ENCODE data around the gene PKN1. TPM values are rescaled to one million over a fixed set of nuclear protein-coding genes. Genes with fewer than 3 reads are reported as not detected.
"Not testable (repeated sequence)": the region's sequence is repeated elsewhere in the genome, so short reads cannot be mapped to it uniquely, and the experiment has no call there.

Gene PKN1
- polyA plus RNA-seq, 1 donor = 82.1 TPM

DNA sequence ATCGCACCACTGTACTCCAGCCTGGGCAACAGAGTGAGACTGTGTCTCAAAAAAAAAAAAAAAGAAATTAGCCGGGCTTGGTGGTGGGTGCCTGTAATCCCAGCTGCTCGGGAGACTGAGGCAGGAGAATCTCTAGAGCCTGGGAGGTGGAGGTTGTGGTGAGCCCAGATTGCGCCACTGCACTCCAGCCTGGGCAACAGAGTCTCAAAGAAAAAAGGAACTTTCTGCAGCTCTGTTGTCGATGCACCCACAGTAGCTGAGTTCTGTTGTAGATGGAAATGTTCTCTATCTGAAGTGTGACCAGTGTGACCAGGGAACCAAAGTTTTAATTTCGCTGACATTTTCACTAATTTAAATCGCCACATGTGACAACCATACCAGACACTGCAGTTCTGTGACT, 29.3 kb downstream of the PKN1 start:
- not testable (repeated sequence) for DNase-seq

DNA sequence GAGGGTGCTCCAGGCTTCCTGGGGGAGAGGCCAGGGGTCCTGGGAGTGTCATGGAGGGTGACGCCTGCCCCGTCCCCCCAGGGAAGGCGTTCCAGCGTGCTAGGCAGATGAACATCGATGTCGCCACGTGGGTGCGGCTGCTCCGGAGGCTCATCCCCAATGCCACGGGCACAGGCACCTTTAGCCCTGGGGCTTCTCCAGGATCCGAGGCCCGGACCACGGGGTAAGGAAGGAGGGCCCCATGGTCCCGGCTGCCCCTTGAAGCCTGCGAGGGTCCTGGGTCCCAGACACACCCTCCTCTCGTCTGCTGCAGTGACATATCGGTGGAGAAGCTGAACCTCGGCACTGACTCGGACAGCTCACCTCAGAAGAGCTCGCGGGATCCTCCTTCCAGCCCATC, 30.6 kb downstream of the PKN1 start:
- DNase-seq = no peak

DNA sequence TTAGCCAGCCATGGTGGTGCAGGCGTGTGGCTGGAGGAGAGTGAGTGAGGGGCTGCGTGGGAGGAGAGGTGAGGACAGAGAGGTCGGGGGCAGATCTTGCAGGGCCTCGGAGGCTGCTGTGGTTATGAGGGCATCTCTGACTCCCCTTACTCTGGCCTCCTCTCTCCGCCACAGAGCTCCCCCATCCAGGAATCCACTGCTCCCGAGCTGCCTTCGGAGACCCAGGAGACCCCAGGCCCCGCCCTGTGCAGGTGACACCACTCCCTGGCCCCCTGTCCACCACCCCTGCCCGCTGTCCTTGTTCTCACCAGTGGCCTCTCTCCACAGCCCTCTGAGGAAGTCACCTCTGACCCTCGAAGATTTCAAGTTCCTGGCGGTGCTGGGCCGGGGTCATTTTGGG, 34.3 kb downstream of the PKN1 start:
- DNase-seq = no peak

DNA sequence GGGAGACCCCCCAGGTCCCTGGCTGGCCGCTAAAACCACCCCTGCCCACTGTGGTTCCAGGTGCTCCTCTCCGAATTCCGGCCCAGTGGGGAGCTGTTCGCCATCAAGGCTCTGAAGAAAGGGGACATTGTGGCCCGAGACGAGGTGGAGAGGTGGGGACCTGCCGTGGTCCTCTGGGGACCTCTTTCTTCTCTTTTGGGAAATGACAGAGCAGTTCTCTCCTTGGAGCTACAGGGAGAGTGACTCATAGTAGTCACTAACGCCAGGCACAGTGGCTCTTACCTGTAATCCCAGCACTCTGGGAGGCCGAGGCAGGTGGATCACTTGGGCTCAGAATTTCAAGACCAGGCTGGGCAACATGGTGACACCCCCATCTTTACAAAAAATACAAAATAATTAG, 34.7 kb downstream of the PKN1 start:
- DNase-seq = no peak

DNA sequence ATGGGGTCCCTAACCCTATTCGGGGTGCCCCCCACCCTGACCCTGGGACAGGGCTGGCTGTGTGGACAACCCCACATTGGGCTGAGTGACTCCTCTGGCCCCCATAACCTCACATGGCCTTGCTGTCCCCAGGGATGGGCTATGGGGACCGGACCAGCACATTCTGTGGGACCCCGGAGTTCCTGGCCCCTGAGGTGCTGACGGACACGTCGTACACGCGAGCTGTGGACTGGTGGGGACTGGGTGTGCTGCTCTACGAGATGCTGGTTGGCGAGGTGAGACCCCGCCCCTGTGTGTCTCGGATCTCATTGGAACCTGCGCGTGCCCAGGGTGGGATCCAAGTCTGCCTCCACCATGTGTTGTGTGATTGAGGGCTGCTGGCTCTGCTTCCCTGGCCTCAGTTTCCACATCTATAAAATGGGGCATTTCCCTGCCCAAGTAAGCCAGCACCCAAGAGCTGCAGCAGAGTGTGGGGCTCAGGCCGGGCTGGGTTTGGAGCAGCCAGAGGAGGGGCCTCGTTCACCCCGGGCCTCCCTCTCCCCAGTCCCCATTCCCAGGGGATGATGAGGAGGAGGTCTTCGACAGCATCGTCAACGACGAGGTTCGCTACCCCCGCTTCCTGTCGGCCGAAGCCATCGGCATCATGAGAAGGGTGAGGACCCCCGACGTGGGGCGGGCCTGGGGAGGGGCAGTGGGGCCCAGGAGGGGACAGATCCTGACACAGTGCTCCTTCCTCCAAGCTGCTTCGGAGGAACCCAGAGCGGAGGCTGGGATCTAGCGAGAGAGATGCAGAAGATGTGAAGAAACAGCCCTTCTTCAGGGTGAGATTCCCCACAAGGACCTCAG, 37.1 kb downstream of the PKN1 start:
- DNase-seq = no peak

DNA sequence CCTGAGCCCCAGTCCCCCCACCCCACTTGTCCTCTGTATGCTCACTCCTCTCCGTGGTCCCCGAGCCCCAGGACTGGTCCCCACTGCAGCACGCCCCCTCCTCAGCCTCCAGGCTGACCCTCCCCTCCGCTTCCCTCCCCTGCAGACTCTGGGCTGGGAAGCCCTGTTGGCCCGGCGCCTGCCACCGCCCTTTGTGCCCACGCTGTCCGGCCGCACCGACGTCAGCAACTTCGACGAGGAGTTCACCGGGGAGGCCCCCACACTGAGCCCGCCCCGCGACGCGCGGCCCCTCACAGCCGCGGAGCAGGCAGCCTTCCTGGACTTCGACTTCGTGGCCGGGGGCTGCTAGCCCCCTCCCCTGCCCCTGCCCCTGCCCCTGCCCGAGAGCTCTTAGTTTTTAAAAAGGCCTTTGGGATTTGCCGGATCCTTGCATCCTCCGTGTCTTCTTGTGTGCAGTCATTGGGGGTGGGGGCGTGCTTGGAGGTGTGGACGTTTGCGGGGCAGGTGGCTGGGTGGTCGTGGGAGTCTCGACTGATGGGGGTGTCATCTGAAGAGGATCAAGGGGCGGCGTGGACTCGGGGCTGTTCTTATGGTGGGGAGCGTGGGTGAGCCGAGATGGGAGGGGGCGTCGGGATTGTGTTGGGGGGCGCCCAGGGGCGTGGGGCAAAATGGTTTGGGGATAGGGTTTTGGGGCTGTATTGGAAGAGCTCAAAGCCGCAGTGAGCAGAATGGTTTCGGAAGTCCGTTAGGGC, 38.5 kb downstream of the PKN1 start:
- no peak for DNase-seq

DNA sequence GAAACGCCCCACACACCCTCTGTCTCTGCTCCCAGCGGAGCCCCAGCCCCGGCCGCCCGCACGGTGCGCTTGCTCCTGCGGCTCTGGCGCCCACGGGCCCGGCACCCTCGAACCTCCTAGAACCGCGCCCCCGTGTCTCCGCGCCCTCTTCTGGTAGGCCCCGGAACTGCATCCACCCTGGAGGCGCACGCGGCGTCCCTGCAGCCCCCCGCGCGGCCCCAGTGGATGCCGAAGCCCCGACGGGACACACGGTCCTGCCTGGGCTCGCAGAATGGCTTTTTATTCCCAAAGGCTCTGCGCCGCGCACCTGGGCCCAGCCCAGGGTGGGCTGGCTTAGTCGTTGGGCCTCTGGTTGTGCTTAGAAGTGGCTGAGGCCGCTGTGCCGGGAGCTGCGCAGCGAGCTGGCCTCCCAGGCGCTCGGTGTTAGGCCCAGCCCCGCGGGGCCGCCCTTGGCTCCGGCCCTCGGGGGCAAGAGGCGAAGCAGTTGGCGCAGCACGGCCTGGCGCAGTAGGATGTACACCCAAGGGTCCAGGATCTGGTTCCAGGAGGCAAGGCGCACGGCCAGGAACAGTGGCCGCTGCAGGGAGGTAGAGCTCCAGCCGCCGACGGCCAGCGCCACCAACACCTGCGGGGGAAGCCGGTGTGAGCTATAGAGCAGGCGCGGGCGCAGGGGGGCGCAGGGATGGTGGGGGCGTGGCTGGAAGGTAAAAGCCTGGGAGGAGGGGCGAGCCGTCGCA, 39.3 kb downstream of the PKN1 start:
- DNase-seq = peak; percentile 59

DNA sequence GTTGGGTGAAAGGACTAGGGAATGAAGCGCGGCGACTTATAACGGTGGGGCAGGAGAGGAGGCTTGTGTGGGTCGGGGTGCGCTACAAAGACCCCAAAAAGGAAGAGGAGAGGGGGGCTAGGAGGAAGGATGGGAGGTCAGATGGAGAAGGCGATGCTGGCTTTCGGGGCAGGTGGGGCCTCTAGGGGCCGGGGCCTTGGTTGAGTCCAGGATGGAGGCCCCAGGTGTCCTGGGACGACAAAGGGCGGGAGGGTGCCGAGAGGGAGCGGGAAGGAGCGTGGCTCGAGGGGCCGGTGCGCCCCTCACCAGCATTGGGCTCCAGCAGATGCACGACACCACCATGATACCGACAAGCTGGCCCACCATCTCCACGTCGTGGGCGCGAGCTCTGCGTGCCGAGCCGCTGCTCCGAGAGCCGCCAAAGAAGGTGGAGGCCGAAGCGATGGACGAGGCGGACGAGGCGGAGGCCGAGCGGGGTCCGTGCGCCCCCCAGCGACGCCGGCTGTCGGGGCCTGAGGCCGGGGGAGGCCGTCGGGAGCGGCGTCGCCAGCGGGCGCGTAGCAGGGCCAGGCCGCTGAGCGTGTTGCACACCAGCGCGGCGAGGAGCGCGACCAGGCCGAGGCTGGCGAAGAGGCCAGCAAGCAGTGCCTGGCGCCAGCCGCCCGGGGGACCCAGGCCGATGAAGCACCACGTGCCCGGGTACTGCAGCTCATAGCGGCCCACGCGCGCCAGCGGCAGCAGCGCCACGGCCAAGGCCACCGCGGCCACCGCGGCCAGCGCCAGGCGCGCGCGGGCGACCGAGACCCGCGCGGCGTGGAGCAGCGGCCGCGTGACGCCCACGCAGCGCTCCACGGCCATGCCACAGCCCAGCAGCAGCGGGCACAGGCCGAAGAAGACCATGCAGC, 40.2 kb downstream of the PKN1 start:
- no peak for DNase-seq

DNA sequence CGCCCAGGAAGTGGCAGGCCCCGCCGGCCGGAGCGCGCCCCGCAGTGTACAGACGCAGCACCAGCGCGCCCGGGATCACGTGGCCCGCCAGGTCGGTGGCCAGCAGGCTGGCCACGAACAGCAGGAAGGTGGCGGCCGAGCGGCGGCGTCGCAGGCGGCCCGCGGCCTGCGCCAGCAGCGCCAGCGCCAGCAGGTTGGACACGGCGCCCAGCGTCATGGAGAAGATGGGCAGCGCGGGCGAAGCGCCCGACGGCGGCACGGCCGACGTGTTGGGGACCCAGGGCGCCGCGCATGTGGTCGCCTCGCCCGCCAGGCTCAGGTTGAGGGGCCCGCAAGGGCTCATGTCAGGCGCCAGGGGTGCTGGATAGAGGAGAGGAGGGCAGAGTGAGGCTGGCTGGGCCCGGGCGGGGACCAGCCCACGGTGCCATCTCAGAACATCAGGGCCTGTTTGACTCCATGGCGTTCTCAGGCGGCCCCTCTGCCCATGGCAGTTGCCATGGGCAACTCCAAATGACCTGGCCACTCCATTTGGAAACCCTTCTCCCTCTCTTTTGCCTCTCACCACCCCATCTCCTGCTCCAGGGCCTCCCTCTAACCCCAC, 41.0 kb downstream of the PKN1 start:
- no peak for DNase-seq

DNA sequence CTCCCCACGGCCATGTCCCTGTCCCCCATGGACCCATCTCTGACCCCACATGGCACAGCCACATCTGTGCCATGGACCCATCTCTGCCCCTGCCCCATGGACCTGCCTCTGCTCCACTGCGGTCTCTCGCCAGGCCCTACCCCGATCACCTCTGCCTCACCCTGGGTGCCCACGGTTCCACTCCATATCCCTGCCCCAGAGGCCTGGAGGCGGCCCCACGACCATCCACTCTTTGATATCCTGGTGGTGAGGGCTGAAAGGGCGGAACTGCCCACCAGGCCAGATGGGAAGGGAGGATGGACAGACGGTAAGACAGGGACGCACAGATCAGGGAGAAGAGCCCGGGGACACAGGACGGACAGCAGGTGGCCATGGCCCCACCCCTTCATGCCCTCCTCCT, 41.7 kb downstream of the PKN1 start:
- no peak for DNase-seq

DNA sequence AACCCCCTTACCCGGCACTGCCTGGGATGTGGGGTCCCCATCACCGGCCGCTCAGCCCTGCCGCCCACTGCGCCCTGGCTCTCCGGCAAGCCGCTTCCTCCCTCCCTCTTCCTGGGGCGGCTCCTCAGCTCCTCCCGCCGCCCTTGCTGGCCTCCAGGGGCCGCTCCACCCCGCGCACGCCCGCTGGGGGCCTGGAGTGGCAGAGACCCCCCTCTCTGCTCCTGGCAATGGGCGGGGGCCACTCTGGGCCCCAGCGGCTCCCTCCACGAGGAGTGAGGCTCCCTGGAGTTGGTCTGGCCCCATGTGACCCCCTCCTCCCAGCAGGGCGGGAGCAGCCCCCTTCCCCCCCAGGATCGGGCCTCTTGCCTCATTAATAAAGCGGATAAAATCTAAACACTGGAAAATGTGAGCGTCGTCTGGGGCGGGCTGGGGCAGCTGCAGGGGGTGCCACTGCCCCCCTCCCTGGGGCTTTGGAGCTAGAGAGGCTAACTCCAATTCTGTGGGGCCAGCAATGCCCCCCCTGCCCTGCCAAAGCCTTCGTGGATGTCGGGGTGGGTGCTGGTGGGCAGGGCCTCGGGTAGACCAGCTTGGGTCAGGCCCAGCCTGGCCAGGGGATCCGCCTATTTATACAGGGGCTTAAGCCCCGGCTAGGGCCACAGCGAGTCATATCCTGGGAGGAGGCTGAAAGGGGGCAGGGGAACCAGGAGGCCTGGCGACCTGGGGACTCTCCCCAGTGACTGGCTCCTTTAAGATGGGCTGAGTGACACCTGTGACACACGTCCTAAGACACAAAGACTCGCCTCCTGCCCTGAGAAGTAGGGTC, 42.4 kb downstream of the PKN1 start, which contains the start of gene PTGER1:
Gene PTGER1 (minus strand): TSS at position 104 of the 823 bp plus-strand sequence. CDS start 1,034 bp downstream, outside the sequence.
- no peak for DNase-seq

DNA sequence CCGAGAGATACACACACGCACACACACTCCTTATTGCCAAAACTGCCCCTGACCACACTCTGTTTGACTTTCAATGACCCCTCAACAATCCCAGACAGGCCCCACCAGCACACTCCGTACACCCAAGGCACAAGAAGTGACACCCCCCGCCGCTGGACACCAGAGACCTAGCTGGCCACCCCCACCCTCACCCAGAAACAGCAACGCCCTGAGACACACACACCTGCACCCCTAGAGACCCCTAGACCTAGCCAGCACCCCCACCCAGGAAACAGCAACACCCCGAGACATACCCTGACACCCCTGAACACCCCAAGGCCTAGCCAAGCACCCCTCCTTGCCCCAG, 43.2 kb downstream of the PKN1 start:
- DNase-seq = no peak

DNA sequence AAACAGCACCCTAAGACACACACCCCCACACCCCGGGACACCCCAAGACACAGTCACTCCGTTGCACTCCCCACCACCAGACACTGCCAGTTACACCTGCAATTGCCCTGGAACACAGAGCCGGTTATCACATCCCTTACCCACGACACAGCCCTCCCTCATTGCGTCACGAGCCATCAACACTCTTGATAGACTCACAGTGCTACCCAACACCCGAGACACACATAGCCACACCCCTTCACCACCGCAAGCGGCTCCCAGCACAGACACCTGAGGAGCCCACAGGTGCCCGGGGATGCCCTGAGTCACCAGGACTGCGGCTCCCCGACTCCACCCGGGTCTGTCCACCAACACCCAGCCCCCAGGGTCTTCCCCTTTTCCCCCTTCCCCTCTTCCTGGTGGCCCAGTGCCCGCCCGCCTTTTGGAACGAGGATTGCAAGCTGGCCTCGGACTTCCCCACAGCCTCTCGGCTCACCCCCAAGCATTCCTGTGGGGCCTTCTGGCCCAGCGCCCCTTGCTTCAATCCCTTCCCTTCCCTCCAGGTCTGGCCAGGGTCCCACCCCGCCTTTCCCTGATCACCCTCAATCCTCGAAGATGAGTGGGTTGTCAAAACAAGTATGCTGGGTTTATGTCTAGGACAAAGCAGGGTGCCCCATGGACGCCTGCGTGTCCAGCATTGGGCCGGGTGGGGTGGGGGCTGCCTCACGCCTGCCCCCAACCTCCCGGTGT, 43.7 kb downstream of the PKN1 start:
- DNase-seq = no peak

DNA sequence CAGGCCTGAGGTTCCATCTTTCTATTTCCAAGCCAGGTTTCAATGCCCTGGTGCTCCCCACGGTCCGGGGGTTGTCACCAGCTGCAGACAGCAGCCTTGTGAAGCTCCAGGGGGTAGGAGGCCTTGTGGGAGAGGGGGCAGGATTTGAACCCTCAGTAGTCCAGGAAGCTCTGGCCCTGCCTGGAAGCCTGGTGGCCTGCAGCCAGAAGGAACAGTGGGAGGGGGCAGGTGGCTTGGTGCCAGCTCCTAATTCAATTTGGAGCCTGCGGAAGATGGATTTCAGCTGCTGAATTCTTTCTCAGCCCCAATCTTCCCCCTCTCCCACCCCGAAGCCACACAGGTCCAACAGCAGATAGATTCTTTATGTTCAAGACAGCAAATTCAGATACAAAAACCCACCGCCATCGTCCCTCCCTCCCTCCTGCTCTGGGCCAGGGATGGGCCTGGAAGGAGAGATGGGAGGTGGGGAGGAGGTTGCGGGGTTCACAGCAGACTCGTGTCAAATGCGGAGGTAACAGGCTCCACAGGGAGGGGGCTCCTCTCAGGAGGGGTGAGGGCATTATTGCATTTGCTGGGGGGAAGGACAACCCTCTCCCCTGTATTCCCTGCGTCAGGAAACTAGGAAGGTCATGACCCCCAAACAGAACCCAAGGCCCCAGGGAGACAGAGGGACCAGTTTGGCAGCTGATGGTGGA, 44.5 kb downstream of the PKN1 start:
- DNase-seq = peak; percentile 77

DNA sequence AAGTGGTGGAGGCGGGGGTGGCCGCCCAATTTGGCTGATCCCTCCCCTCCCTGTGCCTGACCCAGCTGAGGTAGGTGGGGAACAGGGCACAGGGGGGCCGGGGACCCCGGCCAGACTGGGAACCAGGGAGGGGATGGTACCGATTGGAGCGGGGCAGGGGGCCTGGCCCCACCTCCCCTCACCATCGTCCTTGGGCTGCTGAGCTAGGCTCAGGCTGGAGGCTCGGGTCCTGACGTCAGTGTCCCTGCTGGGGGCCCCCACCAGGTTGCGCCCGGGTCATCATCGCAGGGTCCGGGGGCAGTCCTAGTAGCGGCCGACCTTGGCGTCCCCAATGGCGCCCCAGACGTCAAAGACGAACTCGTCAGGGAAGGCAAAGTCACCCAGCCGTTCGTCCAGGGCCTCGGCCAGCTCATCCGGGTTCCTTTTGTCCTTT, 45.0 kb downstream of the PKN1 start:
- DNase-seq = no peak

DNA sequence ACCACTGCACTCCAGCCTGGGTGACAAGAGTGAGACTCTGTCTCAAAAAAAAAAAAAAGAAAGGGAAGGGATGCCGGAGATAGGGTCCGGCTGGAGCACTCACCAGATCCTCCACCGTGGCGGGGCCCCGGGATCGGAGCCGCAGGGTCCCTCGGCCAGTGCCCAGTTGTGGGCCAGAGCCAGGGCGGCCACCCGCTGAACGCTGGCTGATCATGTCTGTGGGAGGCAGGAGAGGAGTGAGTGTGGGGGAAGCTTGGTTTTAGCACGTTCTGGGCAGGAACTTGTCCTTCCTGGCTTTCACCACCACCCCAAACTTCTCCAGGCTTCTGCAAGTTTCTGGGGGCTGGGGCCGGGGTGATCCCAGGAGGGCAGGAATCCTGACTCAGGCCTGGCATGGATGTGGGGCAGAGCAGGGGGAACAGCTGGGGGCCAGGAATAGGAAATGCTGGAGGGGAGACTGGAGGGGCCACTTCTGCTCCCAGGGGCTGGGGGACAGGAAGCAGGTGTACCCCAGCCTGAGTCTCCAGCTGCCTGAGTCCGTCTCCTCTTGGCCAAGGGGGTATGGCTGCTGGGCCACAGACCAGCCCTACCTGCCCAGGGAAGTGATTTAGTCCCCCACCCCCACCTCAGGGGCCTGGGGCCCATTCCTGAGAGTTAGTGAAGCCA, 46.3 kb downstream of the PKN1 start:
- DNase-seq = no peak

DNA sequence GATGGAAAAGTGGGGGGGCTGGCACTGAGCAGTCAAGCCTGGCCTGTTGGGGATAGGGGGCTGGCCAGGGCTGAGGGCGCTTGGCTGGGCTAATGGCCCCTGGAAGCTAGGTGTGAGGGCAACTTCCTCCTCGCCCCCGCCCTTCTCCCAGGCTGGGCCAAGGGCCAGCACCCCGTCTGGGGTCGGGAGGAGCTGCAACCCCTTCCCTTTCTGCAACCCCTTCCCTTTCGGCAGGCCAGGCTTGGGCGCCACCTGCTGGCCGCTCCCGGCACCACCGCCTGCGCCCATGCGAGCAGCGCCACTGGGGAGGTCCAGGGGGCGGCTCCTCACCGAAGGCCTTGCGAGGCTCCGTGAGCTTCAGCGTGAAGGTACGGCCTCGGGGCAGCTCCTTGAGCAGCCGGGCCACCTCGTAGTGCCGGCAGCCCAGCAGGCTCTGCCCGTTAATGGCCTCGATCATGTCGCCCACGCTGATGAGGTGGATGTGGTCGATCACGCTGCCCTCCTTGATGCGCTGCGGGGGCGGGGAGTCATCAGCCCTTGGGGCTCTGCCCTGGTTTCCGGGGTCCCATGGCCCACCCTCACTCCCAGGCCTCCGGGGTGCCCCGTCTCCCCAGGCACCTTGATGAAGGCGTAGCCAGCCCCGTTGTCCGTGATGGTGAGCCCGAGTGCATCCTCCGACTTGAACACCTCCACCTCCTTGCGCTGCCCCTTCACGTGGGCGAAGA, 47.0 kb downstream of the PKN1 start:
- peak; percentile 65 for DNase-seq

DNA sequence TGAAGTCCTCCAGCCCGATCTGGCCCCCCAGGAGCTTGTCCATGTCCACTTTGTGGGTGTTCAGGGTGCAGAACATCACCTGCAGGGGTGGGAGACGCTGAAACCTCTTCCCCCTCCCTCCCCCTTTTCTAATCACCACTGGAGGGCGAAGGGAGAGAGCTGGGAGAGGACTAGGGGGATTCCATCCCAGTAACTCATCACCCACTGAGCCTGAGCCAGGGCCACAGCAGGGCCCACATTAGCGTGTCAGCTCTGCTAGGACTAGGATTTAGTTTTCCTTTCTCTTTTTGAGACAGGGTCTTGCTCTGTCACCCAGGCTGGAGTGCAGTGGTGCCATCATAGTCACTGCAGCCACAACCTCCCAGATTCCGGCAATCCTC, 47.6 kb downstream of the PKN1 start:
- DNase-seq = no peak
